Measurements from ENCODE around the gene TIMM13.
"Not testable (repeated sequence)": the region's sequence is repeated elsewhere in the genome, so short reads cannot be mapped to it uniquely, and the experiment has no call there.

TIMM13 gene

GRCh38 chr19:2427429-2428320 is at the start of gene TIMM13:
TIMM13 (minus strand) TSS chr19:2427586; CDS start chr19:2427533, 53 bp downstream.
- H3K36me3 ChIP-seq (ENCODE audit: insufficient read depth, low read length): peaks cover 7% of the 10 kb centered on the region; the same call in 1 of the 2 replicates
- no peaks in the 10 kb centered on the region for H3K9me3 ChIP-seq (ENCODE audit: control insufficient read depth, insufficient read depth, low read length)
- peak within 1 kb of the TSS; percentile 98 for H3K9ac ChIP-seq (ENCODE audit: low read depth, low read length)
- H3K4me1 ChIP-seq (ENCODE audit: insufficient read depth, low read length): peaks cover 3% of the 10 kb centered on the region; the same call in 1 of the 2 replicates

- Histone ChIP-seq H3K36me3 (ENCODE audit: insufficient read depth, low read length) (no peaks in the 10 kb centered on the region), H3K9ac (ENCODE audit: low read depth, low read length) (peak overlapping the region; percentile 89), H3K9me3 (ENCODE audit: control insufficient read depth, insufficient read depth, low read length) (no peaks in the 10 kb centered on the region), H3K4me1 (ENCODE audit: insufficient read depth, low read length) (no peaks in the 10 kb centered on the region)
Measured at GRCh38 chr19:2476451-2477140, 49.2 kb upstream of the TIMM13 start.

DNA sequence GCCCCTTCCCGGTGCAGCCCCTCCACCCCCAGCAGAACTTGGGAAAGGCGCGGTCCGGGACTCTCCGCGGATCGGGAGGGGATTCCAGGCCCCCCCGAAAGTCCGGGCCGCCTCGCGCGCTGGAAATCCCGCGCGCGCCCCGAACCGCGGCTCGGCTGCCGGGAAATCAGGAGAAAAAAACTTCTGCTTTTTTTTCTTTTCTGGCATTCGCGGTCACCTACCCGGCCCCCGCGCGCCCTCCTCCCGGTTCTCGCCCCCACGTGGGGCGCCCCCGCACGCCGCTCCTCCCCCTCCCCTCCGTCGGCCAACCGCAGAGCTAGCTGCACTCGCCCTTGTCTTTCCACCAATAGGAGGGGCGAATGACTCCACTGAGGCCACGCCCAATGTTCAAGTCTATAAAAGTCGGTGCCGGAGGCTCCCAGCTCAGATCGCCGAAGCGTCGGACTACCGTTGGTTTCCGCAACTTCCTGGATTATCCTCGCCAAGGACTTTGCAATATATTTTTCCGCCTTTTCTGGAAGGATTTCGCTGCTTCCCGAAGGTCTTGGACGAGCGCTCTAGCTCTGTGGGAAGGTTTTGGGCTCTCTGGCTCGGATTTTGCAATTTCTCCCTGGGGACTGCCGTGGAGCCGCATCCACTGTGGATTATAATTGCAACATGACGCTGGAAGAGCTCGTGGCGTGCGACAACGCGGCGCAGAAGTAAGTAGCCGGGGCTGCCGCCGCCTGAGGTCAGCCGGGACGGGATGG is 48.5 kb upstream of the TIMM13 start, which contains the start of gene GADD45B:
Gene GADD45B (plus strand): TSS at position 426 of the 749 bp plus-strand sequence. CDS start 232 bp downstream, at position 658.
- no peaks in the 10 kb centered on the region for H3K36me3 ChIP-seq (ENCODE audit: insufficient read depth, low read length)
- no peaks in the 10 kb centered on the region for H3K4me1 ChIP-seq (ENCODE audit: insufficient read depth, low read length)
- peak within 1 kb of the TSS; percentile 89 for H3K9ac ChIP-seq (ENCODE audit: low read depth, low read length)
- H3K9me3 ChIP-seq (ENCODE audit: control insufficient read depth, insufficient read depth, low read length): no peaks in the 10 kb centered on the region

DNA sequence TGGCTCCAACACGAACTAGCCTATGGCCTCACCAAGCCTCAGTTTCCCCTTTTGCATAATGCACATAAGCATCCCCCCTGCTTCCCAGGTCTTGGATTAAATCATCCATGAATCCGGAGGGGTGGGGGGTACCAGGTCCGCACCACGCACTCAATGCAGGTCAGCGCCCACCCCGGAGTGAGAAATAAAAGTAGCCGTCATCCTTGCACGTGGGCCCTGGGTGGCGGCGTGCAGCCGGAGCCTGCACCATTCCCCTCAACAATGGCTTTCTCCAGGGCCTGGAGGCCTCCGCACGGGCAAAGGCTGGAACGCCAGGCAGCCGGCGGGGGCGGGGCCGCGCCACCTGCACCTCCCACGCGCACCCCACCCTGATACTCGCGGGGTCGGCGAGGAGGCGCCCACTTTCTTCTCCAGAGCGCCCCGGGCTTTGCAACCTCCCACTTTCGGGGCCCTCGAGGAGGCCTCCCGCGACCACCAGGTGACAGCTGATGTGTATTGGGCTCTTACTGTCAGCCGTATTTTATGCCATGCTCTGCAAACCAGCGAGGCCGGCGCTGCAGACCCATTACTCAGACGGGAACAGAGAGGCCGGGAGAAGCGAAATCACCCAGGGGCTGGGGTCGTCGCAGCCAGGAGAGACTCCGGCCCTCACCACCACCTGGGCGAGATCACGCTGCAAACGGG is 47.8 kb upstream of the TIMM13 start:
- Histone ChIP-seq H3K9me3 (ENCODE audit: control insufficient read depth, insufficient read depth, low read length) (no peaks in the 10 kb centered on the region), H3K9ac (ENCODE audit: low read depth, low read length) (peak overlapping the region; percentile 49; the same call in 1 of the 2 replicates), H3K36me3 (ENCODE audit: insufficient read depth, low read length) (no peaks in the 10 kb centered on the region), H3K4me1 (ENCODE audit: insufficient read depth, low read length) (no peaks in the 10 kb centered on the region)

- no peaks in the 10 kb centered on the region for H3K4me1 ChIP-seq (ENCODE audit: insufficient read depth, low read length)
- no peaks in the 10 kb centered on the region for H3K36me3 ChIP-seq (ENCODE audit: insufficient read depth, low read length)
- no peaks in the 10 kb centered on the region for H3K9me3 ChIP-seq (ENCODE audit: control insufficient read depth, insufficient read depth, low read length)
- peak overlapping the region; percentile 49; the same call in 1 of the 2 replicates for H3K9ac ChIP-seq (ENCODE audit: low read depth, low read length)
Measured at GRCh38 chr19:2474232-2475017, 47.0 kb upstream of the TIMM13 start.

GRCh38 chr19:2469915-2470200 is 42.5 kb upstream of the TIMM13 start:
- H3K36me3 ChIP-seq (ENCODE audit: insufficient read depth, low read length); H3K9me3 ChIP-seq (ENCODE audit: control insufficient read depth, insufficient read depth, low read length); H3K9ac ChIP-seq (ENCODE audit: low read depth, low read length); H3K4me1 ChIP-seq (ENCODE audit: insufficient read depth, low read length): not testable (repeated sequence)

DNA sequence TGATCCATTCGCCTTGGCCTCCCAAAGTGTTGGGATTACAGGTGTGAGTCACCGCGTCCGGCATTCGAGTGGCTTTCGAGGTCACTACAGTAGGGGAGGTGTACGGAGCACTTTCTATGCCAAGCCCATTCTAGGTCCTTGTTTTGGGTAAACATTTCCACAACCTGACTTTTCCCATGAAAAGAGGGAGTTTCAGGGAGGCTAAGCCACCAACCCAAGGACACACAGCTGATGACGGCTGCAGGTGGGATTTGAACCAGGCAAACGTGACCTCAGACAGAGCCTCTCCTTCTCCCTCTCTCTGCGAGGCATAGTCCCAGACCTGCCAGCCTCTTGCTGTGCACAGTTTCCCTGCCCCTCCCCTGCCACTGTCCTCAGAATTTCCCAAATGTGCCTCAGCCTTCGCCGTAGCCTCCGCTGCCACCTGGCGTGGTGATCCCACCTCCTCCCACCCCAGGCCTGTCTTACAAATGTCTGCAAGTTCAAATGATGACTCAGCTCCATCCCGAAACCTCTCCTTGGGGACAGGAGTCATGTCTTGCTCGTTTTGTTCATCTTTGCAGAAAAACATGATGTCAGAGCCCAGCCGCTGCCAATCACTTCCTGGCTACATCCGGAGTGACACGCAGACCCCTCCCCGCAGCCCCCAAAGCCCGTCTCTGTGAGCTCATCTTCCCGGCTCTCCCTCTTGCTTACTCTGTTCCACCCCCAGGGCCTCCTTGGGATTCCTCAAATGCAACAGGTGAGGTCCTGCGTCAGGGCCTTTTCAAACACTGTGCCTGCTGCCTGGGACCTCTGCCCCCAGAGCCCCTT is 41.9 kb upstream of the TIMM13 start:
- H3K4me1 ChIP-seq (ENCODE audit: insufficient read depth, low read length): peaks cover 4% of the 10 kb centered on the region
- H3K9ac ChIP-seq (ENCODE audit: low read depth, low read length): no peak overlapping the region
- H3K9me3 ChIP-seq (ENCODE audit: control insufficient read depth, insufficient read depth, low read length): no peaks in the 10 kb centered on the region
- no peaks in the 10 kb centered on the region for H3K36me3 ChIP-seq (ENCODE audit: insufficient read depth, low read length)

DNA sequence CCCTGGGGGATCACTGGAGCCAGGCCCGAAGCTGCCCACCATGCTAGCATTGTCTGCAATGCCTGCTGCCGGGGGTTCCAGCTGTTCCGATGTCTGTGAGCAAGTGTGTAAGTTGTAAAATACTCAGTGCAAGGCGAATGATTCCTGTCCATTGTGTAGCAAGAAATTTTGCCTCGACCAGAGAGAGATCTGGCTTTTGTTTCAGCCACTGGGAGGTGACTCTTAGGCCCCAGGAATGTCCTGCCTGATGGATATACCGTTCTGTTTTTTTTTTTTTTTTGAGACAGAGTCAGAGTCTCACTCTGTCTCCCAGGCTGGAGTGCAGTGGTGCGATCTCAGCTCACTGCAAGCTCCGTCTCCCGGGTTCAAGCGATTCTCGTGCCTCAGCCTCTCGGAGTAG is 41.2 kb upstream of the TIMM13 start:
- H3K9me3 ChIP-seq (ENCODE audit: control insufficient read depth, insufficient read depth, low read length): no peaks in the 10 kb centered on the region
- peaks cover 4% of the 10 kb centered on the region for H3K4me1 ChIP-seq (ENCODE audit: insufficient read depth, low read length)
- H3K36me3 ChIP-seq (ENCODE audit: insufficient read depth, low read length): no peaks in the 10 kb centered on the region
- H3K9ac ChIP-seq (ENCODE audit: low read depth, low read length): no peak overlapping the region

GRCh38 chr19:2464389-2464788 is 37.0 kb upstream of the TIMM13 start:
- Histone ChIP-seq H3K36me3 (ENCODE audit: insufficient read depth, low read length) (no peaks in the 10 kb centered on the region), H3K4me1 (ENCODE audit: insufficient read depth, low read length) (peaks cover 4% of the 10 kb centered on the region), H3K9me3 (ENCODE audit: control insufficient read depth, insufficient read depth, low read length) (no peaks in the 10 kb centered on the region), H3K9ac (ENCODE audit: low read depth, low read length) (no peak overlapping the region)

DNA sequence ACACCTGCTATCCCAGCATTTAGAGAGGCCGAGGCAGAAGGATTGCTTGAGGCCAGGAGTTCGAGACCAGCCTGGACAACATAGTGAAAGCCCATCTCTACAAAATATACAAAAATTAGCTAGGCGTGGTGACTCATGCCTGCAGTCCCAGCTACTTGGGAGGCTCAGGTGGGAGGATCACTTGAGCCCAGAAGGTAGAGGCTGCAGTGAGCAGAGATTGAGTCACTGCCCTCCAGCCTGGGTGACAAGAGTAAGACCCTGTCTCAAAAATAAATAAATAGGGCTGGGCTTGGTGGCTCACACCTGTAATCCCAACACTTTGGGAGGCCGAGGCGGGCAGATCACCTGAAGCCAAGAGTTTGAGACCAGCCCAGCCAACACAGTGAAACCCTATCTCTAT is 36.3 kb upstream of the TIMM13 start:
- not testable (repeated sequence) for H3K36me3 ChIP-seq (ENCODE audit: insufficient read depth, low read length); H3K4me1 ChIP-seq (ENCODE audit: insufficient read depth, low read length); H3K9ac ChIP-seq (ENCODE audit: low read depth, low read length); H3K9me3 ChIP-seq (ENCODE audit: control insufficient read depth, insufficient read depth, low read length)

- Histone ChIP-seq H3K4me1 (ENCODE audit: insufficient read depth, low read length) (no peaks in the 10 kb centered on the region), H3K9me3 (ENCODE audit: control insufficient read depth, insufficient read depth, low read length) (no peaks in the 10 kb centered on the region), H3K36me3 (ENCODE audit: insufficient read depth, low read length) (no peaks in the 10 kb centered on the region), H3K9ac (ENCODE audit: low read depth, low read length) (peak overlapping the region; percentile 59; the same call in 1 of the 2 replicates)
Measured at GRCh38 chr19:2462635-2463421, 35.4 kb upstream of the TIMM13 start.

Measured in ES-I3 (cell line).